Neuron (in vitro differentiated cells): ENCODE measurements around the gene DYRK1A.
"Not testable (repeated sequence)": the region's sequence is repeated elsewhere in the genome, so short reads cannot be mapped to it uniquely, and the experiment has no call there.

Source experiments
- H2AFZ ChIP-seq: one replicate; pipeline ENCODE4 v1.6.1; 2013; ENCODE audit warnings: low read depth, mild to moderate bottlenecking, inconsistent platforms, low read length, moderate library complexity
- H3K27me3 ChIP-seq: one replicate; pipeline ENCODE4 v1.6.1; 2013; ENCODE audit warnings: low read length; ENCODE audit not compliant: insufficient read depth
- H3K36me3 ChIP-seq: one replicate; pipeline ENCODE4 v1.6.1; 2013; ENCODE audit warnings: low read length; ENCODE audit not compliant: insufficient read depth
- H3K4me1 ChIP-seq: one replicate; pipeline ENCODE4 v1.6.1; 2013; ENCODE audit warnings: low read length; ENCODE audit not compliant: insufficient read depth
- H3K4me3 ChIP-seq: 2 replicates; pipeline ENCODE4 v1.5.1; 2013; ENCODE audit warnings: mild to moderate bottlenecking, low read length, moderate library complexity
- H3K9me3 ChIP-seq: one replicate; pipeline ENCODE4 v1.6.1; 2013; ENCODE audit warnings: low read length

DYRK1A gene

DNA sequence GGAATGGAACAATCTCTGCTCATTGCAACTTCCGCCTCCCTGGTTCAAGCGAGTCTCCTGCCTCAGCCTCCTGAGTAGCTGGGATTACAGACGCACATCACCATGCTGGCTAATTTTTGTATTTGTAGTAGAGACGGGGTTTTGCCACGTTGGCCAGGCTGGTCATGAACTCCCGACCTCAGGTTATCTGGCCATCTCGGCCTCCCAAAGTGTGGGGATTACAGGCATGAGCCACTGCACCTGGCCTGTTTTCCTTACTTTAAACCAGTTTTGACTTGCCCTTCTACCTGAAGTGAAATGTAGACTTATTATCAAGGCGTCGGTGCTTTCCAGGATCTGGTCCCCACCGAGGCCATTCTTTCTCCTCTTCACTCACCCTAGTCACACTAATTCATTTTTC lies 141.8 kb downstream of the DYRK1A start:
- Histone ChIP-seq H3K9me3 (peaks cover 10% of the 10 kb centered on the region), H3K4me1 (no peaks in the 10 kb centered on the region), H3K4me3 (no peak overlapping the region), H3K36me3 (peaks cover 95% of the 10 kb centered on the region), H3K27me3 (no peaks in the 10 kb centered on the region), H2AFZ (no peak overlapping the region)

DNA sequence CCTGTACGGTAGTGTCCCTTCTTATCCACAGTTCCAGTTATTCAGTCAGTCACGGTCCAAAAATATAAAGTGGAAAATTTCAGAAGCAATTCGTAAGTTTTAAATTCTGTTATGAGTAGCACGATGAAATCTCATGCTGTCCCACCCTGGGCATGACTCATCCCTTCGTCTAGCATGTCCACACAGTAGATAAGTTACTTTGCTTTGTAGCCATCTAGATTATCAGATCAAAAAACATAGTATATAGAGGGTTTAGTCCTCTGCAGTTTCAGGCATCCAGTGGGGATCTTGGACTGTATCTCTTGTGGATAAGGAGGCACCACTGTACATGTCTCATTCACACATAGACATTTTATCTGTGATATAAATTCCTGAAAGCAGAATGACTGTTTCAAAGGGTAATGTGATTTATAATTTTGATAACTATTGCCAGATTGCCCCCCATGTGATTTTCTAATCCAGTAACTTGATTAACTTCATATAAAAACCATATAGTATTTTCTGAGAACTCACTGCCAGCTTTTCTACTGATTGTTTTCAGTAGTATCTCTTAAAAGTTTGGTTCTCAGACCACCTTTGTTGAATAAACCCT lies 143.3 kb downstream of the DYRK1A start:
- H3K4me1 ChIP-seq = no peaks in the 10 kb centered on the region
- H3K27me3 ChIP-seq = no peaks in the 10 kb centered on the region
- no peak overlapping the region for H2AFZ ChIP-seq
- H3K9me3 ChIP-seq = peaks cover 7% of the 10 kb centered on the region
- H3K4me3 ChIP-seq = no peak overlapping the region
- peaks cover 94% of the 10 kb centered on the region for H3K36me3 ChIP-seq

DNA sequence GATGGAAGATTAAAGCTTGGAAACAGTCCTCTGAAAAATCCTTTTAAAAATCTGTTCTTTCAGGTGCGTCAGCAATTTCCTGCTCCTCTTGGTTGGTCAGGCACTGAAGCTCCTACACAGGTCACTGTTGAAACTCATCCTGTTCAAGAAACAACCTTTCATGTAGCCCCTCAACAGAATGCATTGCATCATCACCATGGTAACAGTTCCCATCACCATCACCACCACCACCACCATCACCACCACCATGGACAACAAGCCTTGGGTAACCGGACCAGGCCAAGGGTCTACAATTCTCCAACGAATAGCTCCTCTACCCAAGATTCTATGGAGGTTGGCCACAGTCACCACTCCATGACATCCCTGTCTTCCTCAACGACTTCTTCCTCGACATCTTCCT lies 145.3 kb downstream of the DYRK1A start:
- peaks cover 91% of the 10 kb centered on the region for H3K36me3 ChIP-seq
- no peak overlapping the region for H2AFZ ChIP-seq

DNA sequence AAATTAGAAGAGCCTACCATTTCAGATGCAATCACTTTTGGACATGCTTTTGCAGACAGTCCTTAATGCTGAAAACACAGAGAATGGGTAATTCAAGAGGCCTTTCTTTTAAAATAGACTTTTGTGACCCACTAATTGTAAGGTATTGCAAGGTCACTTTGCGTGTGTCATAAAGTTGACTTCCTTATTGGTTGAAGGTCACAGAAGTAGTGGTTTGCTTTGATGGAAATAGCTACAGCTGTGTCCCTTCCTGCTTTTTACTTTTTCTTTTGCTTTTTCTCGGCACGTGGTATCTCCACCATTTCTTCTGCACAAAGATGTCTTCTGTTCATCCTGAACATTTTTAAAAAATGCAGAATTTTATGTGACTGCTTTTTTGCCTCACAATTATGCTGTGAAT lies 146.8 kb downstream of the DYRK1A start:
- no peaks in the 10 kb centered on the region for H3K27me3 ChIP-seq
- peaks cover 7% of the 10 kb centered on the region for H3K9me3 ChIP-seq
- peaks cover 83% of the 10 kb centered on the region for H3K36me3 ChIP-seq

More for the DNA sequence above, 145.3 kb downstream of the DYRK1A start:
- H3K4me1 ChIP-seq = no peaks in the 10 kb centered on the region
- no peak overlapping the region for H3K4me3 ChIP-seq
- H3K27me3 ChIP-seq = no peaks in the 10 kb centered on the region
- H3K9me3 ChIP-seq = peaks cover 7% of the 10 kb centered on the region

DNA sequence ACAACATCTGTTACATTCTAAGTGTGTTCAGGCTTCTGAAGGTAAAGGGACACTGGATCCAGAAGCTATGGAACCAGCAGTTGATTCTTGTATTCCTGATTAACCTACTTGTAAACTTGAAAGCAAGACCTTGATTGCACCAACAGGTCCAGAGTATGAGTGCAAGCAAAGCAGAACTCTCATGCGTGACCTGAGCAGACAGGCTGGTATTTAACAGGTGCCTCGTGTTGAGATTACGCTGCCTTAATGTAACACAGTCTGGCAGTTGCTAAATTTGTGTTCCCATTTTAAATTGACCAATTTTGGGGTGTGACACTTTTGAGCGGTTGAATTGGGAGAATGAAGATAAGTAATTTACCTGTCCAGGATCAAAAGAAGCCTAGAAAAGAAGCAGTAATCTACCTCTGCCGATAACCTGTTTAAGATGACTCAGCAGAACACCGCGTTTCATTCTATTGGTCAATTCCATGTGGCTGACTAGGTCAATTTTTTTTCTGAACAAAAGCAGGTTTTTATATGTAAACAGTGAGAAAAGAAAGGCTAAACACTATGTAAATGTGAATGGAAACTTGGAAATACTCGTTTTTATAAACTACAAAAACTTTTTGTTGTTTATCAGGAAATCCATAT lies 147.6 kb downstream of the DYRK1A start:
- Histone ChIP-seq H3K9me3 (peaks cover 7% of the 10 kb centered on the region), H3K36me3 (peaks cover 75% of the 10 kb centered on the region), H3K4me1 (no peaks in the 10 kb centered on the region), H3K27me3 (no peaks in the 10 kb centered on the region), H2AFZ (no peak overlapping the region), H3K4me3 (no peak overlapping the region)

More for the DNA sequence above, 146.8 kb downstream of the DYRK1A start:
- Histone ChIP-seq H3K4me3 (no peak overlapping the region), H3K4me1 (no peaks in the 10 kb centered on the region), H2AFZ (no peak overlapping the region)

DNA sequence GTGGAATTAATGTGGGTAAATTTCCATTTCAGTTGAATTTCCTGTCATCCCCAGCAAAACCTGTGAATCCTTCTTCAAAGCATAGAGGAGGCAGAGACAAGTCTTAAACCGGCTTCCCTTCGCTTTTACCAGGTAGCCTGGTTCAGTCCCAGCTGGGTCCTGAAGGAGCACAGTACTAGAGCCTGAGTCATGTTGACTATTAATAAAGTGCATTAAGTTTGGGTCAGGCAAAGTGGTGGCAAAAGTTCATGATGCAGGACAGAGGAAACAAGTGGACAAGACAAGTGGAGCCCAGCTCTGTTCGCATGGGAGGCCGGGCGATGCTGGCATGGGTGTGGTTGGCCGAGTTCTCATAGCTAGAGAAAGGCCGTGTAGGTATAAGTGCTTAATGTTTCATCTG lies 150.4 kb downstream of the DYRK1A start:
- peaks cover 46% of the 10 kb centered on the region for H3K36me3 ChIP-seq

DNA sequence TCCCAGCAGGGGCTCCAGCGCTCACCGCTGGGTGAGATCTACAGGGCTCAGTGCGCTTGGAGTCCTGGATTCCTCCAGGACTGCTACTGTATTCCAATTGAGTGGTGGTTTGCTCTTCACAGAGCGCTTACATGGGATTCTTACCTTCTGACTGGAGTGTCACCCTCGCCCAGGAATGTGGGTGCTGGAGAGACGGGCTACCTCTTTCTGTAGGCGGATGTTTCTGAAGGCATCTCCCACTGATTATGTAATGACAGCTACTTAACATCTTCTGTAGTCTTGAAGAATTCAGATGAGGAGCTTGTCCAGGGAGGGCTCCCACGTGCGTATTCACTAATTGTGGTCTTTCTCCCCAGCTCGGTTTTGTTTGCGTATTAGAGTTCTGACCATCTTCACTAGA lies 154.2 kb downstream of the DYRK1A start:
- Histone ChIP-seq H3K4me1 (no peaks in the 10 kb centered on the region), H3K4me3 (no peak overlapping the region), H3K27me3 (no peaks in the 10 kb centered on the region), H3K9me3 (no peaks in the 10 kb centered on the region), H3K36me3 (peaks cover 18% of the 10 kb centered on the region), H2AFZ (no peak overlapping the region)

More for the DNA sequence above, 150.4 kb downstream of the DYRK1A start:
- H3K9me3 ChIP-seq = peaks cover 4% of the 10 kb centered on the region
- H3K27me3 ChIP-seq = no peaks in the 10 kb centered on the region
- H2AFZ ChIP-seq = no peak overlapping the region
- H3K4me1 ChIP-seq = no peaks in the 10 kb centered on the region
- H3K4me3 ChIP-seq = no peak overlapping the region

DNA sequence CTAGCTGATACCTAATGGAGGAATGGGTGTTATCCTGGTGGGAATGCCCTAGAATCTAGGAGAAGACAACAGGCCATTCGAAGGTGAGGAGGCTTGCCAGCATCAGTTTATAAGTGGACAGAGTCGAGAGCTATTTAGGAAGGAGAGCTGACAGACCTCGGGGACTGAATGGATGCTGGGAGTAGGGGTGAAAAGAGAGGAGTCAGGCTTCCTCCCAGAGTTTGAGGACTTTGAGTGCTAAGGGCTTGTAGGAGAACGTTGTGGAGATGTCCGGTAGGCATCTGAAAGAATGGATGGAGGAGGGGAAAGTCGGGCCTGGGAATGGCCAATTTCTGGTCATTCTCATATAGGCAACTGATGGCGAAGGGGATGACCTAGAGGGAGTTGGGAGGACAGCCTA lies 155.1 kb downstream of the DYRK1A start:
- Histone ChIP-seq H3K9me3 (no peaks in the 10 kb centered on the region), H3K4me1 (no peaks in the 10 kb centered on the region), H3K36me3 (peaks cover 9% of the 10 kb centered on the region), H3K27me3 (no peaks in the 10 kb centered on the region), H2AFZ (no peak overlapping the region), H3K4me3 (no peak overlapping the region)

DNA sequence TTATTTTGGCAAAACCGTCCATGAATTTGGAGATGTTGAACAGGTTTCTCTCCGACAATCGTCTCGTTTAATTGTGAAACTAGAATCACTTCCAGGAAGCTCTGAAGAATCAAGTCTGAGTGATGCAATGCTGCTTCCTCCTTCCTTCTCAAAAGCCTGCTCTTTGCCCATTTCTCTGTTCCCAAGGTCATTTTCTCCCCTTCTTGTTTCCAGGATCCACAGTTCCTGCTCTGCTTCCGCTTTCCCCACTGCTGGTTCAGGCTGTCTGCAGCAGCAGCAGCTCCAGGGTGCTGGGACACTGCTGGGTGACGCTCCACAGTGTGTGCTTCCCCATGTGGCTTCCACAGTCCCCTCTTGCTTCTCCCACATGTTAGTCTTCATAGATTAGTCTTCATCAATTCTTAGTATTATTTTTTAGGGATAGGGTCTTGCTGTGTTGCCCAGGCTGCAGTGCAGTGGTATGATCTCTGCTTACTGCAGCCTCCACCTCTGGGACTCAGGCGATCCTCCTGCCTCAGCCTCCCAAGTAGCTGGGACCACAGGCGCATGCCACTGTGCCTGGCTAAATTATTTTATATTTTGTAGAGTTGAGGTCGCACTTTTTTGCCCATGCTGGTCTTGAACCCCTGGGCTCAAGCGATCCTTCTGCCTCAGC lies 156.2 kb downstream of the DYRK1A start:
- Histone ChIP-seq H3K9me3 (no peaks in the 10 kb centered on the region), H3K36me3 (peaks cover 1% of the 10 kb centered on the region), H3K27me3 (no peaks in the 10 kb centered on the region), H3K4me3 (no peak overlapping the region), H3K4me1 (peaks cover 5% of the 10 kb centered on the region), H2AFZ (no peak overlapping the region)

DNA sequence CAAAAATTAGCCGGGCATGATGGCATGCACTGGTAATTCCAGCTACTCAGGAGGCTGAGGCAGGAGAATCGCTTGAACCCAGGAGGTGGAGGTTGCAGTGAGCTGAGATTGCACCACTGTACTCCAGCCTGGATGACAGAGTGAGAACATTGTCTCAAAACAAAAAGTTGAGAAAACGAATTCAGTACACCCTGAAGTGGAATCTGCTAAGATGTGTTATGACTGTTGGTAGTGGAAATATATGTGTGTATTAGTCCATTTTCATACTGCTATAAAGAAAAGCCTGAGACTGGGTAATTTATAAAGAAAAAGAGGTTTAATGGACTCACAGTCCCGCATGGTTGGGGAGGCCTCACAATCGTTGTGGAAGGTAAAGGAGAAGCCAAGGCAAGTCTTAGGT lies 158.4 kb downstream of the DYRK1A start:
- H3K4me3 ChIP-seq, H2AFZ ChIP-seq, H3K4me1 ChIP-seq, H3K27me3 ChIP-seq, H3K9me3 ChIP-seq, H3K36me3 ChIP-seq: not testable (repeated sequence)

DNA sequence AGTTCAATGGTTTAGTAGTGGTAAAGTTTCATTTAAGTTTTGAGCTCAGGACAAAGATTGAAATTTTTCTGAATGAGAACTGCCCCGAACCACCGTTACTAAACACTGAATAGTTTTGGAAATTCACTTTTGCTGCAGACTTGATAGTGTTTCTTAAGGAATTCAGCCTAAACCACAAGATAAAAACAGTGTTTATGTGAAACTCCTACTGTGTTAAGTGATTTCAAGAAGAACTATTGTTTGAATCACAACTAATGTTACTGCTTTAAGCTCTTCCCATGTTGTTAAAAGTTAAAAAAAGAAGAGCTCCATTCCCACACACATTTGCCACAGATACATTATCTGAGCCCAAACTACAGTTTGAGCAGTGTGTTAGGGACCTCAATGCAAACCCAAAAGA lies 159.2 kb downstream of the DYRK1A start:
- H3K4me1 ChIP-seq = peaks cover 5% of the 10 kb centered on the region
- no peak overlapping the region for H3K4me3 ChIP-seq
- H3K27me3 ChIP-seq = no peaks in the 10 kb centered on the region
- H3K9me3 ChIP-seq = no peaks in the 10 kb centered on the region
- H3K36me3 ChIP-seq = no peaks in the 10 kb centered on the region
- no peak overlapping the region for H2AFZ ChIP-seq

DNA sequence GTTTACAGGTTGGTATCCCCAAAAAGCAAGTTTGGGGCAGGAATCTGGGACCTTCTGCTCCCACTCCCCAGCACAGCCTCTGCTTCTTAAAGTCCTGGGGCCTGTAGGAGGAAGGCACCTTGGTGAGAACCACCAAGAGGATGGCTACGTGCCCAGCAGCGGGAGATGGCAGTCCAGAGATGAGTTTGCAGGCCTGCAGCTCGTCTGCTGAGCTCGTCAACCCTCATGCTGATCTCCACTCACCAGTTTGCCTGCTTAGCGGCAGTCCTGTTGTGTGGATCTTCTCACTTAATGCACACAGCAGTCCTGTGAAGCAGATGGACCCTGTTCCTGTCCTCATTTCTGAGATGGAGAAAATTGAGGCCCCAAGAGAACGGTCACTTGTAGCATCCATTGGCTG lies 160.5 kb downstream of the DYRK1A start:
- Histone ChIP-seq H3K9me3 (no peaks in the 10 kb centered on the region), H3K4me1 (peaks cover 5% of the 10 kb centered on the region), H3K27me3 (no peaks in the 10 kb centered on the region), H3K4me3 (no peak overlapping the region), H3K36me3 (no peaks in the 10 kb centered on the region), H2AFZ (no peak overlapping the region)

DNA sequence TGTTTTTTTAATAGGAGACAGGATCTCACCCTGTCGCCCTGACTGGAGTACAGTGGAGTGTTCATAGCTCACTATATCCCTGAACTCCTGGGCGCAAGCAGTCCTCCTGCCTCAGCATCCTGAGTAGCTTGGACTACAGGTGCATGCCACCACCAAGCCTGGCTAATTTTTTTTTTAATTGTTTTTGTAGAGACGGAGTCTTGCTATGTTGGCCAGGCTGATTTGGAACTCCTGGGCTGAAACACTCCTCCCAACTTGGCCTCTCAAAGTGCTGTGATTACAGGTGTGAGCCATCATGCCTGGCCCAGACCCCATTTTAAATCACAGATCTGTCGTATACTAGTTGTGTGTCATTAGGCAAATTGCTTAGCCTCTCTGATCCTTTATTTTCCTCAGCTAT lies 161.1 kb downstream of the DYRK1A start:
- Histone ChIP-seq H3K27me3 (no peaks in the 10 kb centered on the region), H3K4me1 (peaks cover 5% of the 10 kb centered on the region), H3K9me3 (no peaks in the 10 kb centered on the region), H2AFZ (no peak overlapping the region), H3K4me3 (no peak overlapping the region), H3K36me3 (no peaks in the 10 kb centered on the region)
